ENCODE results near the gene TMEM245.

- no peak for TF ChIP-seq POLR2A (IDR thresholded peaks at IDR 0.05; ENCODE audit: low read depth, low read length)
- no peak for TF ChIP-seq POLR2AphosphoS5 (IDR thresholded peaks at IDR 0.05; ENCODE audit: low read depth, low read length)
- TF ChIP-seq TAF1 (IDR thresholded peaks at IDR 0.05; ENCODE audit: borderline replicate concordance, low read depth, low read length), result no peak
Observed at GRCh38 chr9:109085510-109085909, 34.2 kb downstream of the TMEM245 start.
